H9 (cell line): ENCODE results near the gene DNAJC12. TPM values are rescaled to one million over a fixed set of nuclear protein-coding genes. Genes with fewer than 3 reads are reported as not detected.
A peak's percentile ranks its signal among the peaks of the same experiment; 100 is the strongest.

Source experiments
- DNase-seq: peaks from one replicate; pipeline ENCODE4 v3.0.0-alpha.2; 2017
- H2AFZ ChIP-seq: one replicate; pipeline ENCODE4 v1.6.1; 2013; ENCODE audit warnings: mild to moderate bottlenecking, low read length, control low read depth, moderate library complexity
- H2AK5ac ChIP-seq: 2 replicates; pipeline ENCODE4 v1.6.1; 2013; ENCODE audit warnings: low read length, control low read depth, mixed read lengths; ENCODE audit not compliant: insufficient read length
- H2BK120ac ChIP-seq: one replicate; pipeline ENCODE4 v1.6.1; 2013; ENCODE audit warnings: low read depth, mild to moderate bottlenecking, low read length, control low read depth, inconsistent platforms; ENCODE audit not compliant: poor library complexity, severe bottlenecking
- H2BK12ac ChIP-seq: 2 replicates; pipeline ENCODE4 v1.6.1; 2013; ENCODE audit warnings: low read length, control low read depth, mixed read lengths, low read depth; ENCODE audit not compliant: insufficient read length
- H2BK15ac ChIP-seq: 2 replicates; pipeline ENCODE4 v1.6.1; 2013; ENCODE audit warnings: low read depth, low read length, control low read depth
- H2BK20ac ChIP-seq: one replicate; pipeline ENCODE4 v1.6.1; 2013; ENCODE audit warnings: low read depth, mild to moderate bottlenecking, low read length, control low read depth, inconsistent platforms; ENCODE audit not compliant: poor library complexity, severe bottlenecking
- H2BK5ac ChIP-seq: 2 replicates; pipeline ENCODE4 v1.6.1; 2013; ENCODE audit warnings: low read length, control low read depth, mixed read lengths; ENCODE audit not compliant: insufficient read length
- H3K14ac ChIP-seq: 2 replicates; pipeline ENCODE4 v1.6.1; 2013; ENCODE audit warnings: low read length, control low read depth; ENCODE audit not compliant: insufficient read depth
- H3K18ac ChIP-seq: 2 replicates; pipeline ENCODE4 v1.6.1; 2013; ENCODE audit warnings: low read depth, mild to moderate bottlenecking, mixed read lengths, low read length, control low read depth; ENCODE audit not compliant: insufficient read length
- H3K23ac ChIP-seq: 2 replicates; pipeline ENCODE4 v1.6.1; 2013; ENCODE audit warnings: low read length, control low read depth, mixed read lengths, low read depth; ENCODE audit not compliant: insufficient read length
- H3K23me2 ChIP-seq: 2 replicates; pipeline ENCODE4 v1.6.1; 2013; ENCODE audit warnings: low read depth, mild to moderate bottlenecking, mixed read lengths, low read length, control low read depth; ENCODE audit not compliant: insufficient read length, poor library complexity, severe bottlenecking
- H3K27ac ChIP-seq: 2 replicates; pipeline ENCODE4 v1.5.1; 2013; ENCODE audit warnings: low read length, control low read depth, mixed read lengths, low read depth; ENCODE audit not compliant: insufficient read length
- H3K27me3 ChIP-seq: 2 replicates; pipeline ENCODE4 v1.6.1; 2013; ENCODE audit warnings: low read length, control low read depth, inconsistent platforms; ENCODE audit not compliant: insufficient read depth
- H3K4ac ChIP-seq: 2 replicates; pipeline ENCODE4 v1.6.1; 2013; ENCODE audit warnings: low read depth, mild to moderate bottlenecking, control low read depth, inconsistent platforms, low read length, moderate library complexity
- H3K4me1 ChIP-seq: 2 replicates; pipeline ENCODE4 v1.6.1; 2013; ENCODE audit warnings: low read length, control low read depth, inconsistent platforms; ENCODE audit not compliant: insufficient read depth
- H3K4me2 ChIP-seq: 2 replicates; pipeline ENCODE4 v1.6.1; 2013; ENCODE audit warnings: low read length, control low read depth, mixed read lengths; ENCODE audit not compliant: insufficient read length, insufficient read depth
- H3K56ac ChIP-seq: 2 replicates; pipeline ENCODE4 v1.6.1; 2013; ENCODE audit warnings: low read depth, mild to moderate bottlenecking, mixed read lengths, low read length, control low read depth; ENCODE audit not compliant: insufficient read length
- H3K79me1 ChIP-seq: 2 replicates; pipeline ENCODE4 v1.6.1; 2013; ENCODE audit warnings: low read depth, mild to moderate bottlenecking, moderate library complexity, low read length, control low read depth, inconsistent platforms; ENCODE audit not compliant: insufficient read depth, poor library complexity, severe bottlenecking
- H3K79me2 ChIP-seq: 2 replicates; pipeline ENCODE4 v1.6.1; 2013; ENCODE audit warnings: low read length, control low read depth, inconsistent platforms; ENCODE audit not compliant: insufficient read depth
- H3K9ac ChIP-seq: 2 replicates; pipeline ENCODE4 v1.6.1; 2013; ENCODE audit warnings: low read length, control low read depth, mixed read lengths; ENCODE audit not compliant: insufficient read length; ENCODE audit errors: extremely low read depth
- H3K9me3 ChIP-seq: one replicate; pipeline ENCODE4 v1.6.1; 2013; ENCODE audit warnings: low read depth, low read length, inconsistent platforms; ENCODE audit not compliant: control insufficient read depth
- H3T11ph ChIP-seq: one replicate; pipeline ENCODE4 v1.6.1; 2013; ENCODE audit warnings: mild to moderate bottlenecking, low read length, control low read depth, inconsistent platforms
- H4K20me1 ChIP-seq: one replicate; pipeline ENCODE4 v1.6.1; 2013; ENCODE audit not compliant: control insufficient read depth, insufficient read length, insufficient read depth
- H4K5ac ChIP-seq: 2 replicates; pipeline ENCODE4 v1.6.1; 2013; ENCODE audit warnings: low read depth, mild to moderate bottlenecking, mixed read lengths, low read length, control low read depth; ENCODE audit not compliant: insufficient read length
- H4K8ac ChIP-seq: replicated peaks from 2 replicates; pipeline ENCODE4 v1.6.1; 2013; ENCODE audit warnings: low read length, control low read depth, mixed read lengths, low read depth; ENCODE audit not compliant: insufficient read length
- H4K91ac ChIP-seq: 2 replicates; pipeline ENCODE4 v1.6.1; 2013; ENCODE audit warnings: low read depth, mild to moderate bottlenecking, moderate library complexity, mixed read lengths, low read length, control low read depth; ENCODE audit not compliant: insufficient read length
- H3K27ac Mint-ChIP-seq, 3 experiments: 2 replicates in 2 of 3; 3 replicates in 1 of 3; pipeline ENCODE4 v1.8.0; 2020 to 2021; ENCODE audit warnings: mixed read lengths in 3 of 3, mild to moderate bottlenecking in 1 of 3, moderate library complexity in 1 of 3
- H3K27me3 Mint-ChIP-seq: 2 replicates; pipeline ENCODE4 v1.8.0; 2021; ENCODE audit warnings: low read depth, mild to moderate bottlenecking, moderate library complexity, mixed read lengths
- H3K36me3 Mint-ChIP-seq, 3 experiments: 2 replicates in 2 of 3; 3 replicates in 1 of 3; pipeline ENCODE4 v1.8.0; 2020 to 2021; ENCODE audit warnings: low read depth in 3 of 3, mixed read lengths in 3 of 3; ENCODE audit not compliant: insufficient read depth in 1 of 3
- H3K4me1 Mint-ChIP-seq, 2 experiments: 2 replicates each; pipeline ENCODE4 v1.8.0; 2020; ENCODE audit warnings: mixed read lengths in 2 of 2
- H3K4me3 Mint-ChIP-seq, 2 experiments: 2 replicates in 1 of 2; 3 replicates in 1 of 2; pipeline ENCODE4 v1.8.0; 2020 to 2021; ENCODE audit warnings: mild to moderate bottlenecking in 2 of 2, mixed read lengths in 2 of 2, moderate library complexity in 1 of 2
- H3K9me3 Mint-ChIP-seq, 2 experiments: 2 replicates in 1 of 2; 3 replicates in 1 of 2; pipeline ENCODE4 v1.8.0; 2020; ENCODE audit warnings: mild to moderate bottlenecking in 2 of 2, mixed read lengths in 2 of 2, moderate library complexity in 1 of 2
- CTCF ChIP-seq: fragments of 200-600 bp; sonication (generic); conservative IDR thresholded peaks from 3 replicates; pipeline ENCODE4 v1.8.0; 2021; ENCODE audit warnings: antibody characterized with exemption, mild to moderate bottlenecking
- WGBS: extraction: QIAGEN DNeasy Blood & Tissue Kit; methylation state at CpG from one replicate; pipeline ENCODE4 v1.1.7; 2013; ENCODE audit warnings: missing lambda C conversion rate, low lambda C conversion rate, mixed read lengths; ENCODE audit not compliant: insufficient read length; ENCODE audit errors: extremely low coverage; 5-methylcytosine and 5-hydroxymethylcytosine counted together
- total RNA-seq: library from RNA; stranded (reverse); gene quantifications from 2 replicates; pipeline ENCODE4 v1.2.1, GENCODE V29; 2021

DNAJC12 gene
- total RNA-seq, 1 experiment from 2014 or later = 0.85 TPM

GRCh38 chr10:67789769-67790168, 48.2 kb downstream of the DNAJC12 start:
- no peak for DNase-seq

More at GRCh38 chr10:67789769-67790168, 48.2 kb downstream of the DNAJC12 start:
- no peaks in the 10 kb centered on the region for H4K20me1 ChIP-seq
- H3K56ac ChIP-seq = no peak overlapping the region
- no peak overlapping the region for H2BK12ac ChIP-seq
- no peaks in the 10 kb centered on the region for H3K9me3 ChIP-seq
- Mint-ChIP-seq H3K27me3 (no peaks in the 10 kb centered on the region), H3K27ac (peak overlapping the region in 1 of 3 experiments; percentile 46; a peak in 1 of 7 replicates), H3K4me3 (no peak overlapping the region), H3K4me1 (peaks cover 39 to 47% of the 10 kb centered on the region in 2 experiments), H3K9me3 (no peaks in the 10 kb centered on the region), H3K36me3 (no peaks in the 10 kb centered on the region; a peak in 1 of 7 replicates)
- H4K5ac ChIP-seq = no peak overlapping the region
- H2BK120ac ChIP-seq = no peak overlapping the region
- H3K4me2 ChIP-seq = no peak overlapping the region
- H4K8ac ChIP-seq = no peak overlapping the region
- H2BK15ac ChIP-seq = no peak overlapping the region
- H3T11ph ChIP-seq = no peak overlapping the region
- H2AK5ac ChIP-seq = no peak overlapping the region
- no peak overlapping the region for H3K14ac ChIP-seq
- TF ChIP-seq CTCF = no peak
- H3K79me1 ChIP-seq = no peaks in the 10 kb centered on the region
- no peak overlapping the region for H3K9ac ChIP-seq
- H3K4me1 ChIP-seq = peaks cover 3% of the 10 kb centered on the region; the same call in 1 of the 2 replicates
- H3K79me2 ChIP-seq = no peaks in the 10 kb centered on the region
- H3K27ac ChIP-seq = no peak overlapping the region
- no peak overlapping the region for H3K4ac ChIP-seq
- H3K23me2 ChIP-seq = no peaks in the 10 kb centered on the region
- no peak overlapping the region for H2AFZ ChIP-seq
- H3K23ac ChIP-seq = no peak overlapping the region
- H4K91ac ChIP-seq = no peak overlapping the region
- H3K18ac ChIP-seq = no peak overlapping the region
- H2BK5ac ChIP-seq = no peak overlapping the region
- H2BK20ac ChIP-seq = no peak overlapping the region
- no CpG with 5 or more reads among the region's 2 CpGs for WGBS
- H3K27me3 ChIP-seq = no peaks in the 10 kb centered on the region
